Thoracic aorta (tissue), 2 donors: ENCODE data around the gene PSMG3. TPM values are rescaled to one million over a fixed set of nuclear protein-coding genes. Genes with fewer than 3 reads are reported as not detected.

Experiments used
- ATAC-seq: fragments of 150-250 bp; one replicate; pipeline ENCODE4 v1.8.0; 2017; ENCODE audit warnings: low read depth; ENCODE audit not compliant: insufficient number of reproducible peaks, low FRiP score
- DNase-seq: peaks from one replicate; pipeline ENCODE4 v3.0.0-alpha.2; 2020; ENCODE audit warnings: low spot score
- H3K27ac ChIP-seq, 2 donors: fragments of 200-600 bp; sonication (generic); 1 replicate in 1 of 2; 2 replicates in 1 of 2; pipeline ENCODE4 v1.5.1; 2016; ENCODE audit warnings: mild to moderate bottlenecking in 2 of 2, moderate library complexity in 2 of 2
- H3K27me3 ChIP-seq: fragments of 200-600 bp; sonication (generic); replicated peaks from 2 replicates; pipeline ENCODE4 v1.6.0; 2016; ENCODE audit warnings: mild to moderate bottlenecking; ENCODE audit not compliant: insufficient read depth
- H3K36me3 ChIP-seq: fragments of 200-600 bp; sonication (generic); one replicate; pipeline ENCODE4 v1.5.1; 2016
- H3K4me1 ChIP-seq, 2 donors: fragments of 200-600 bp; sonication (generic); 1 replicate in 1 of 2; 2 replicates in 1 of 2; pipeline versions ENCODE4 v1.5.1 to v1.6.0; 2016; ENCODE audit warnings: low read depth in 2 of 2, mild to moderate bottlenecking in 1 of 2; ENCODE audit not compliant: control insufficient read depth in 1 of 2
- H3K4me3 ChIP-seq: fragments of 200-600 bp; sonication (generic); 2 replicates; pipeline ENCODE4 v1.5.1; 2016; ENCODE audit warnings: mild to moderate bottlenecking
- H3K9me3 ChIP-seq: fragments of 200-600 bp; sonication (generic); 2 replicates; pipeline ENCODE4 v1.5.1; 2016
- total RNA-seq, 2 donors: library from RNA; depleted of rRNA; stranded (reverse); fragments of >200 nt; gene quantifications; one replicate each; pipeline versions ENCODE4 v1.1.0 to v1.2.3, GENCODE V29; 2016
- TF ChIP-seq, protein P1 (sequence below): fragments of 200-600 bp; sonication (generic); IDR thresholded peaks from one replicate; pipeline ENCODE4 v1.5.1; 2019; ENCODE audit warnings: antibody characterized with exemption

Gene PSMG3
- total RNA-seq, 2 donors from 2014 or later: 30.9 to 40.4 TPM

DNA sequence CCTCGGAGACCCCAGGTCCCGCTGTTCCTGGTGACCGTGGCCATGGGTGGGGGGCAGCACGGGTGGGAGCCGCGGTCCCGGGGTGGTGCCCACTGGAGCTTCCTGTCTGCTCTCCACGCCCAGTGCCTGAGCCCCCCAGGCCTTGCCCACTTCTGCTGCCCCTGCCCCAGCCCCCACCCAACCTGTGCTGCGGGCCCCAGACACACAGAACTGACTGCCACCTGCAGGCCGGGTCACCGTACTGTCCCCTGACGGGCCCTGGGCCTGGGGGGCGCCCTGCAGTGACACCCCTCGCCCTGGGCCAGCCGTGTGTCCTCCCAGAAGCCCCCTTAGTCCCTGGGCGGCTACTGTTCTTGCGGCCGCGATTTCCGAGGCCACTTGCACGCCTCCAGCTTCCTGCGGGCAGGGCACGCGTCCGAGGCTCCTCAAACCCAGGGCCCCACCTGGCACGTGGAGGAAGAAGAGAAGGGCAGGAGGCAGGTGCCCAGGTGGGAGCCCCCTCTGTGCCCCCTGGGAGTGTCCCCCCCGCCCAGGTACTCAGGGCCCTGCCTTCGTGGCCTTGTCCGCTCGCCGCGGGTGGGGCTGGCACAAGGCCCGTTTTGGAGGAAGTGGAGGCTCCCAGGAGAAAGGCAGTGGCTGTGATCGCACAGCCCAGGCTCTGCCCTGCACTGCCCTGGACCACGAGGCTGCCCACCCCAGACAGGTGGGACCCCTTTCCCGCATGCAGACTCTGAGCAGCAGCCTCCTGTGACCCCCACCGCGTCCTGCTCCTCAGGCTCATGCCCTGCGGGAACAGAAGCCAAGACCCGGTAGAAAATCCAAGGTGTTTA is 24.2 kb downstream of the PSMG3 start:
- no peaks in the 10 kb centered on the region for H3K4me1 ChIP-seq
- no peak for DNase-seq
- no peaks in the 10 kb centered on the region for H3K27me3 ChIP-seq
- H3K36me3 ChIP-seq: peaks cover 30% of the 10 kb centered on the region
- TF ChIP-seq, protein P1, sequence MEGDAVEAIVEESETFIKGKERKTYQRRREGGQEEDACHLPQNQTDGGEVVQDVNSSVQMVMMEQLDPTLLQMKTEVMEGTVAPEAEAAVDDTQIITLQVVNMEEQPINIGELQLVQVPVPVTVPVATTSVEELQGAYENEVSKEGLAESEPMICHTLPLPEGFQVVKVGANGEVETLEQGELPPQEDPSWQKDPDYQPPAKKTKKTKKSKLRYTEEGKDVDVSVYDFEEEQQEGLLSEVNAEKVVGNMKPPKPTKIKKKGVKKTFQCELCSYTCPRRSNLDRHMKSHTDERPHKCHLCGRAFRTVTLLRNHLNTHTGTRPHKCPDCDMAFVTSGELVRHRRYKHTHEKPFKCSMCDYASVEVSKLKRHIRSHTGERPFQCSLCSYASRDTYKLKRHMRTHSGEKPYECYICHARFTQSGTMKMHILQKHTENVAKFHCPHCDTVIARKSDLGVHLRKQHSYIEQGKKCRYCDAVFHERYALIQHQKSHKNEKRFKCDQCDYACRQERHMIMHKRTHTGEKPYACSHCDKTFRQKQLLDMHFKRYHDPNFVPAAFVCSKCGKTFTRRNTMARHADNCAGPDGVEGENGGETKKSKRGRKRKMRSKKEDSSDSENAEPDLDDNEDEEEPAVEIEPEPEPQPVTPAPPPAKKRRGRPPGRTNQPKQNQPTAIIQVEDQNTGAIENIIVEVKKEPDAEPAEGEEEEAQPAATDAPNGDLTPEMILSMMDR: no peak
- no peak overlapping the region for H3K27ac ChIP-seq
- H3K4me3 ChIP-seq: no peak overlapping the region
- no peak for ATAC-seq
- H3K9me3 ChIP-seq: no peaks in the 10 kb centered on the region

DNA sequence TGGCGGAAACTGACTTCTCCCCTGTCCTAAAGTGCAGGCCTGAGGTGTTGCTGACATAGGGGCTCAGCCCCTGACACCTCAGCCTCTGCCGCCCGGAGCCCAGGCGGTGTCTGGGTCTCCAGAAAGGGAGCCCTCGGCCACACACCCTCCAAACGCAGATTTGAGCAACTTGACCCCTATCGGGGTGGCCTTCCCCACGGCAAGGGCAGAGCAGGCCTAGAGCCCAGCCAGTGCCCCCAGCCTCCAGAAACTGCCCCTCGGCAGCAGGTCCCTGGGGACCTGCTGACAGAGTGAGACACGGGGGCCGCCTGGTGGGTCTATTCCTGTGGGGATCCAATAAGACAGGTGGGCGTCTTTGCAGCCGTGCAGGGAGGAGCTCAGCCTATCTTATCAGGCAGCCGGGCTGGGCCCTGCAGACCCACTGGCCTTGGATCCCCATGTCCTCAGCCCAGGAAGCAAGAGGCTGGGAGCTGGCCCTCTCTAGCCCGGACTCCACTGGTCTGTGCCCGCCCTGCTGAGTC is 24.9 kb downstream of the PSMG3 start:
- H3K4me1 ChIP-seq: peaks cover 0 to 1% of the 10 kb centered on the region in 2 donors
- H3K27me3 ChIP-seq: no peaks in the 10 kb centered on the region
- TF ChIP-seq, protein P1: no peak
- no peak for ATAC-seq
- DNase-seq: no peak
- H3K4me3 ChIP-seq: no peak overlapping the region
- no peaks in the 10 kb centered on the region for H3K9me3 ChIP-seq
- no peak overlapping the region for H3K27ac ChIP-seq
- H3K36me3 ChIP-seq: peaks cover 35% of the 10 kb centered on the region

DNA sequence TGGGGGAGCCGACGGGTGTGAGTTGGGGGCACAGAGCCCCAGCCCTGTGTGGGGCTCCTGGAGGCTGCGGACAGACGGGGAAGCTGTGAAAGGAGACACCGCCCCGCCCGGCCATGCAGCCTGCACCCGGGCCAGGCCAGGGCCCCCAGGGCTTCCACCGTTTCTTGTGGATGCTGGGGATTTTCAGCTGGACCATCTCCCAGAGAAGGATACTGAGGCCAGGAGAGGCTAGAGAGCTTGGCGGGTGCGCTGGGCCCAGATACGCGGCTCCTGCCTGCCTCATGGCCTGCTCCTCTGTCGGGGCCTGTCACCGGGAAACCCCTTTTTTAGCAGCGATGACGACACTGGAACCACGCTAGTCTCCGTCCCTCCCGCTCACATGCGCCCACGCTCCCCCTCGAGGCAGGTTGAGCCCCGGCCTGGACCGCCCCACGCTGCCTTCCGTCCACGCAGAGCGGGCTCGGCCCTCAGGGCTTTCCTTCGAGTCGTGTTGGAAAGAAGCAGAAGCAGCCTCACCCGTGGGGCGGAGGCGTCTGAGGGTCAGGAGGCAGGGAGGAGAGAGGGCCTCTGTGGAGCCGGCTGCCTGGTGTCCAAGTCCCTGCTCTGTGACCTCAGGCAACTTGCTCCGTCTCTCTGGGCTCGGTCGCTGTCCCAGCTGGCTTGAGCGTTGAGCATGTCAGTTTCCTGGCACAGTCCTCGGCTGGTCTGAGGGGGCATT is 25.5 kb downstream of the PSMG3 start:
- H3K4me1 ChIP-seq: peaks cover 3 to 7% of the 10 kb centered on the region in 2 donors
- TF ChIP-seq, protein P1: no peak
- no peak overlapping the region for H3K27ac ChIP-seq
- peaks cover 42% of the 10 kb centered on the region for H3K36me3 ChIP-seq
- ATAC-seq (no peak), DNase-seq (no peak)
- no peaks in the 10 kb centered on the region for H3K27me3 ChIP-seq
- no peaks in the 10 kb centered on the region for H3K9me3 ChIP-seq
- no peak overlapping the region for H3K4me3 ChIP-seq

DNA sequence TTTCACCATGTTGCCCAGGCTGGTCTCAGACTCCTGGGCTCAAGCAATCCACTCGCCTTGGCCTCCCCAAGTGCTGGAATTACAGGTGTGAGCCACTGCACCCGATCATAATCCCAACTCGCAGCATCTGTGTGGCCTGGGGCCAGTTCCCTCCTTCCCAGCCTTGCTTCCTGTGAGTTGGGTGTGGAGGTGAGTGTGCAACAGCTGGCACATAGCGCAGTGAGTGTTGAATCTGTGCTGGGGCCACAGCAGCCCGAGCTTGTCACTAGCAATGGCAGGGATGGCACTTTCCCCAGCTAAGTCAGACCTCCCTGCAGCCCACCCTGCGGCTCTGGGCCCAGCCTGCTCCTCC is 26.0 kb downstream of the PSMG3 start:
- no peak overlapping the region for H3K27ac ChIP-seq
- TF ChIP-seq, protein P1: no peak
- H3K9me3 ChIP-seq: no peaks in the 10 kb centered on the region
- no peaks in the 10 kb centered on the region for H3K27me3 ChIP-seq
- H3K4me1 ChIP-seq: peaks cover 4 to 13% of the 10 kb centered on the region in 2 donors
- H3K36me3 ChIP-seq: peaks cover 45% of the 10 kb centered on the region
- H3K4me3 ChIP-seq: no peak overlapping the region
- ATAC-seq (no peak), DNase-seq (no peak)
